OCI-LY7 (cell line): ENCODE results near the gene PANK4.

Experiments
- CTCF ChIP-seq: fragments of 200-600 bp; sonication (generic); conservative IDR thresholded peaks from 2 replicates; pipeline ENCODE4 v1.5.1; 2014; ENCODE audit warnings: mild to moderate bottlenecking, antibody characterized with exemption, low read length, moderate library complexity, mixed read lengths
- EZH2phosphoT487 ChIP-seq: fragments of 200-600 bp; sonication (generic); IDR thresholded peaks from 2 replicates; pipeline ENCODE4 v1.6.1; 2018; ENCODE audit warnings: low read depth, borderline replicate concordance, mild to moderate bottlenecking, mixed run types, antibody characterized with exemption, low read length, moderate library complexity, mixed read lengths

- TF ChIP-seq CTCF (no peak), EZH2phosphoT487 (no peak)
Measured at GRCh38 chr1:2552189-2552588, 25.8 kb upstream of the PANK4 start.
